Osteoblast (primary cell): ENCODE results near the gene CHRM2. TPM values are rescaled to one million over a fixed set of nuclear protein-coding genes. Genes with fewer than 3 reads are reported as not detected.

Experiments
- DNase-seq: peaks from one replicate; pipeline ENCODE4 v3.0.0; 2011; ENCODE audit warnings: low spot score, mixed read lengths; ENCODE audit not compliant: insufficient read length; ENCODE audit errors: missing footprints
- H2AFZ ChIP-seq: 2 replicates; pipeline ENCODE4 v1.6.0; 2011; ENCODE audit warnings: mild to moderate bottlenecking, low read length
- H3K27ac ChIP-seq: 2 replicates; pipeline ENCODE4 v1.5.1; 2011; ENCODE audit warnings: mild to moderate bottlenecking, low read depth, low read length, moderate library complexity
- H3K27me3 ChIP-seq: 2 replicates; pipeline ENCODE4 v1.6.0; 2012; ENCODE audit warnings: mild to moderate bottlenecking, control low read depth, inconsistent platforms, low read length, moderate library complexity; ENCODE audit not compliant: insufficient read depth
- H3K36me3 ChIP-seq: 2 replicates; pipeline ENCODE4 v1.5.1; 2011; ENCODE audit warnings: mild to moderate bottlenecking, low read length, control low read depth, moderate library complexity; ENCODE audit not compliant: insufficient read depth
- H3K4me1 ChIP-seq: 2 replicates; pipeline ENCODE4 v1.5.1; 2011; ENCODE audit warnings: mild to moderate bottlenecking, low read length, control low read depth, moderate library complexity; ENCODE audit not compliant: insufficient read depth
- H3K4me2 ChIP-seq: 2 replicates; pipeline ENCODE4 v1.6.0; 2011; ENCODE audit warnings: mild to moderate bottlenecking, low read length; ENCODE audit not compliant: insufficient read depth
- H3K4me3 ChIP-seq: fragments of 200-600 bp; sonication (generic); 3 replicates; pipeline ENCODE4 v1.5.1; 2012; ENCODE audit warnings: mild to moderate bottlenecking, low read length, inconsistent platforms; ENCODE audit not compliant: insufficient read depth
- H3K79me2 ChIP-seq: 2 replicates; pipeline ENCODE4 v1.6.0; 2012; ENCODE audit warnings: mild to moderate bottlenecking, low read length, control low read depth, inconsistent platforms; ENCODE audit not compliant: insufficient read depth
- H3K9me3 ChIP-seq: 2 replicates; pipeline ENCODE4 v1.5.1; 2011; ENCODE audit warnings: low read depth, low read length, control low read depth
- H4K20me1 ChIP-seq: 2 replicates; pipeline ENCODE4 v1.6.0; 2012; ENCODE audit warnings: mild to moderate bottlenecking, low read length, control low read depth; ENCODE audit not compliant: insufficient read depth
- CTCF ChIP-seq: IDR thresholded peaks from 2 replicates; pipeline ENCODE4 v1.5.1; 2011; ENCODE audit warnings: mild to moderate bottlenecking, low read depth, low read length, moderate library complexity; ENCODE audit errors: extremely low read depth
- total RNA-seq: library from RNA; depleted of rRNA; stranded (reverse); fragments of >200 nt; gene quantifications from 2 replicates; pipeline ENCODE4 v1.2.3, GENCODE V29; 2012

CHRM2 gene
- total RNA-seq, 1 donor: under 0.01 TPM

GRCh38 chr7:136914016-136914415 lies 45.6 kb downstream of the CHRM2 start:
- Histone ChIP-seq H3K36me3 (no peaks in the 10 kb centered on the region), H3K4me3 (no peak overlapping the region), H3K4me1 (peaks cover 3% of the 10 kb centered on the region), H3K27ac (no peak overlapping the region), H3K79me2 (no peaks in the 10 kb centered on the region), H4K20me1 (no peaks in the 10 kb centered on the region), H3K27me3 (no peaks in the 10 kb centered on the region), H3K4me2 (no peak overlapping the region), H3K9me3 (no peaks in the 10 kb centered on the region), H2AFZ (no peak overlapping the region)
- DNase-seq: no peak
- TF ChIP-seq CTCF: no peak

- no peaks in the 10 kb centered on the region for H3K36me3 ChIP-seq
- H3K4me1 ChIP-seq: peaks cover 2% of the 10 kb centered on the region
- no peaks in the 10 kb centered on the region for H3K79me2 ChIP-seq
- H3K4me2 ChIP-seq: no peak overlapping the region
- no peaks in the 10 kb centered on the region for H3K9me3 ChIP-seq
- H4K20me1 ChIP-seq: no peaks in the 10 kb centered on the region
- no peak overlapping the region for H3K4me3 ChIP-seq
- TF ChIP-seq CTCF: no peak
- DNase-seq: no peak
- H2AFZ ChIP-seq: no peak overlapping the region
- H3K27me3 ChIP-seq: no peaks in the 10 kb centered on the region
- H3K27ac ChIP-seq: no peak overlapping the region
Observed at GRCh38 chr7:136919820-136920219, 51.4 kb downstream of the CHRM2 start.

- Histone ChIP-seq H2AFZ (no peak overlapping the region), H3K4me3 (no peak overlapping the region), H3K4me2 (no peak overlapping the region), H3K79me2 (no peaks in the 10 kb centered on the region), H3K9me3 (no peaks in the 10 kb centered on the region), H4K20me1 (no peaks in the 10 kb centered on the region), H3K27me3 (no peaks in the 10 kb centered on the region), H3K27ac (no peak overlapping the region), H3K36me3 (no peaks in the 10 kb centered on the region), H3K4me1 (peaks cover 11% of the 10 kb centered on the region)
- no peak for TF ChIP-seq CTCF
- DNase-seq: no peak
Observed at GRCh38 chr7:136923111-136923667, 54.7 kb downstream of the CHRM2 start.

- DNase-seq: no peak
- no peaks in the 10 kb centered on the region for H4K20me1 ChIP-seq
- H2AFZ ChIP-seq: no peak overlapping the region
- H3K79me2 ChIP-seq: no peaks in the 10 kb centered on the region
- no peaks in the 10 kb centered on the region for H3K9me3 ChIP-seq
- no peaks in the 10 kb centered on the region for H3K36me3 ChIP-seq
- H3K4me2 ChIP-seq: no peak overlapping the region
- H3K27ac ChIP-seq: no peak overlapping the region
- H3K4me3 ChIP-seq: no peak overlapping the region
- H3K4me1 ChIP-seq: peaks cover 11% of the 10 kb centered on the region
- no peaks in the 10 kb centered on the region for H3K27me3 ChIP-seq
- no peak for TF ChIP-seq CTCF
Observed at GRCh38 chr7:136925044-136925443, 56.6 kb downstream of the CHRM2 start.
